ENCODE data around the gene ZBTB12.
"Not testable (repeated sequence)": the region's sequence is repeated elsewhere in the genome, so short reads cannot be mapped to it uniquely, and the experiment has no call there.

ZBTB12 gene

GRCh38 chr6:31935021-31935420 is 33.1 kb upstream of the ZBTB12 start:
- no peak overlapping the region for H3K4me3 ChIP-seq (ENCODE audit: low read depth, low read length)
- DNase-seq (ENCODE audit: low read depth): no peak
- no peak for TF ChIP-seq CTCF (IDR thresholded peaks at IDR 0.05; ENCODE audit: low read depth, low read length, missing control alignments)

- no peak for TF ChIP-seq CTCF (IDR thresholded peaks at IDR 0.05; ENCODE audit: low read depth, low read length, missing control alignments)
- no peak overlapping the region for H3K4me3 ChIP-seq (ENCODE audit: low read depth, low read length)
- DNase-seq (ENCODE audit: low read depth): no peak
These were observed 31.7 kb upstream of the ZBTB12 start for GRCh38 chr6:31933537-31933936.

- not testable (repeated sequence) for DNase-seq (ENCODE audit: low read depth); H3K4me3 ChIP-seq (ENCODE audit: low read depth, low read length)
These were observed 30.3 kb upstream of the ZBTB12 start for GRCh38 chr6:31932137-31932536.

- DNase-seq (ENCODE audit: low read depth): no peak
- TF ChIP-seq CTCF (IDR thresholded peaks at IDR 0.05; ENCODE audit: low read depth, low read length, missing control alignments): no peak
- no peak overlapping the region for H3K4me3 ChIP-seq (ENCODE audit: low read depth, low read length)
These were observed 29.1 kb upstream of the ZBTB12 start for GRCh38 chr6:31930962-31931361.

- DNase-seq (ENCODE audit: low read depth): no peak
- TF ChIP-seq CTCF (IDR thresholded peaks at IDR 0.05; ENCODE audit: low read depth, low read length, missing control alignments): no peak
- H3K4me3 ChIP-seq (ENCODE audit: low read depth, low read length): no peak overlapping the region
These were observed 26.7 kb upstream of the ZBTB12 start for GRCh38 chr6:31928672-31928939.

GRCh38 chr6:31927863-31928671 is 26.2 kb upstream of the ZBTB12 start:
- TF ChIP-seq CTCF (IDR thresholded peaks at IDR 0.05; ENCODE audit: low read depth, low read length, missing control alignments): no peak
- DNase-seq (ENCODE audit: low read depth): no peak
- no peak overlapping the region for H3K4me3 ChIP-seq (ENCODE audit: low read depth, low read length)

- DNase-seq (ENCODE audit: low read depth): no peak
- TF ChIP-seq CTCF (IDR thresholded peaks at IDR 0.05; ENCODE audit: low read depth, low read length, missing control alignments): no peak
- no peak within 1 kb of the TSS for H3K4me3 ChIP-seq (ENCODE audit: low read depth, low read length)
These were observed 25.5 kb upstream of the ZBTB12 start, which contains the start of gene C2 for GRCh38 chr6:31927242-31927862. C2 (plus strand) TSS chr6:31927717; CDS start chr6:31927753, 36 bp downstream.
